HepG2 (cell line): ENCODE measurements around the gene MLYCD. TPM values are rescaled to one million over a fixed set of nuclear protein-coding genes. Genes with fewer than 3 reads are reported as not detected.

Experiments used
- ATAC-seq: fragments of 200-7000 bp; cut with Tn5 transposase; 3 replicates; pipeline ENCODE4 v1.9.1; 2020; ENCODE audit warnings: mild to moderate bottlenecking, moderate library complexity
- BruUV-seq: library from RNA; stranded (reverse); fragments of 400-500 nt; replicated peaks from 2 replicates; lab custom pipeline; 2021; lab: Mats Ljungman, UMichigan
- CTCF ChIA-PET: fragments of 300-600 bp; formaldehyde crosslinking; extraction: SDS; loops from one replicate; lab custom pipeline; 2021; ENCODE audit warnings: low total read pairs, inconsistent platforms, low intra/inter-chr PET ratio; lab: Yijun Ruan, JAX
- POLR2A ChIA-PET: fragments of 350-600 bp; sonication (Branson Sonifier 250); formaldehyde crosslinking; loops from one replicate; lab custom pipeline; 2020; ENCODE audit warnings: antibody characterized with exemption, inconsistent platforms; lab: Yijun Ruan, JAX
- DNase-seq: peaks from one replicate; pipeline ENCODE4 v3.0.0-alpha.2; 2015; ENCODE audit warnings: low spot score
- FAIRE-seq: peaks from 3 replicates; lab custom pipeline; 2011; peaks lifted over from hg19 to GRCh38; lab: Jason Lieb, UNC
- H2AFZ ChIP-seq: one replicate; pipeline ENCODE4 v1.6.1; 2011; ENCODE audit warnings: low read length, inconsistent platforms
- H3K27ac ChIP-seq: fragments of 300-600 bp; 3 replicates; pipeline ENCODE4 v1.8.0; 2011; ENCODE audit warnings: mixed run types, mild to moderate bottlenecking, mixed read lengths, low read length, inconsistent platforms; ENCODE audit not compliant: insufficient read depth; ENCODE audit errors: extremely low read length
- H3K27me3 ChIP-seq, 2 experiments: fragments of 200-600 bp in 1 of 2; 2 replicates in 1 of 2; 3 replicates in 1 of 2; pipeline versions ENCODE4 v1.6.0 to v1.8.0; 2011; ENCODE audit warnings: low read length in 2 of 2, mild to moderate bottlenecking in 2 of 2, moderate library complexity in 2 of 2, inconsistent platforms in 1 of 2; ENCODE audit not compliant: insufficient read depth in 2 of 2, control insufficient read depth in 1 of 2
- H3K36me3 ChIP-seq, 2 experiments: fragments of 200-600 bp in 1 of 2; replicated peaks in 1 of 2; 2 replicates in 1 of 2; 3 replicates in 1 of 2; pipeline versions ENCODE4 v1.5.1 to v1.8.0; 2011; ENCODE audit warnings: low read length in 2 of 2, inconsistent platforms in 1 of 2; ENCODE audit not compliant: insufficient read depth in 2 of 2, control insufficient read depth in 1 of 2
- H3K4me1 ChIP-seq: 2 replicates; pipeline ENCODE4 v1.5.1; 2012; ENCODE audit warnings: low read length, inconsistent platforms; ENCODE audit not compliant: insufficient read depth
- H3K4me2 ChIP-seq: 2 replicates; pipeline ENCODE4 v1.6.0; 2011; ENCODE audit warnings: low read depth, low read length, inconsistent platforms
- H3K4me3 ChIP-seq, 3 experiments: fragments of 200-600 bp in 1 of 3; sonication (generic), shearing (Covaris generic) in 1 of 3; replicated peaks in 1 of 3; 2 replicates each; pipeline ENCODE4 v1.5.1; 2011 to 2016; ENCODE audit warnings: low read length in 3 of 3, inconsistent platforms in 2 of 3, low read depth in 2 of 3, mild to moderate bottlenecking in 2 of 3, control low read depth in 1 of 3, mixed read lengths in 1 of 3; ENCODE audit not compliant: insufficient read depth in 1 of 3
- H3K79me2 ChIP-seq: one replicate; pipeline ENCODE4 v1.6.1; 2011; ENCODE audit warnings: low read length, inconsistent platforms; ENCODE audit not compliant: insufficient read depth
- H3K9ac ChIP-seq: 2 replicates; pipeline ENCODE4 v1.6.0; 2011; ENCODE audit warnings: mild to moderate bottlenecking, low read depth, low read length, inconsistent platforms; ENCODE audit not compliant: insufficient read depth
- H3K9me3 ChIP-seq: 2 replicates; pipeline ENCODE4 v1.5.1; 2012; ENCODE audit warnings: mild to moderate bottlenecking, low read length
- H4K20me1 ChIP-seq: 2 replicates; pipeline ENCODE4 v1.6.0; 2011; ENCODE audit warnings: inconsistent platforms, mild to moderate bottlenecking, low read length, moderate library complexity; ENCODE audit not compliant: insufficient read depth
- AKNA ChIP-seq: sonication (generic); formaldehyde crosslinking; IDR thresholded peaks from 2 replicates; pipeline ENCODE4 v1.4.0; 2020; ENCODE audit warnings: missing genetic modification reagents, borderline replicate concordance
- NCOR1 ChIP-seq: fragments of 200-600 bp; sonication (generic); IDR thresholded peaks from 2 replicates; pipeline ENCODE4 v1.7.0; 2017; ENCODE audit warnings: antibody characterized with exemption, low read length, borderline replicate concordance
- RFX1 ChIP-seq: fragments of 450-650 bp; IDR thresholded peaks from 2 replicates; pipeline ENCODE4 v1.6.1; 2017
- ZBTB8A ChIP-seq: sonication (generic); formaldehyde crosslinking; IDR thresholded peaks from 2 replicates; pipeline ENCODE4 v1.4.0; 2020; ENCODE audit warnings: mild to moderate bottlenecking, low read depth, missing genetic modification reagents, borderline replicate concordance
- ZMYM4 ChIP-seq: sonication (generic); formaldehyde crosslinking; IDR thresholded peaks from 2 replicates; pipeline ENCODE4 v1.8.1; 2023; ENCODE audit warnings: mild to moderate bottlenecking, missing genetic modification reagents
- WGBS: methylation state at CpG from one replicate; pipeline ENCODE4 v1.1.6; 2017; ENCODE audit warnings: low lambda C conversion rate; 5-methylcytosine and 5-hydroxymethylcytosine counted together
- in situ Hi-C: cut with HindIII; loops from 2 replicates; pipeline ENCODE4 v1.10.0; 2017; ENCODE audit warnings: low pct_unique_long_range_greater_than_20kb; ENCODE audit not compliant: extremely low pct_ligation_motif_present
- intact Hi-C: fragments of 100-400 bp; cut with micrococcal nuclease; formaldehyde crosslinking; loops from one replicate; pipeline ENCODE4 v1.10.0; 2022; ENCODE audit not compliant: unreplicated experiment
- polyA plus RNA-seq, 8 experiments: library from polyadenylated mRNA; depleted of rRNA in 3 of 8; stranded (reverse) in 7 of 8; unstranded in 1 of 8; fragments of >200 nt; fragmentation: Illumina TruSeq in 4 of 8; extraction: Trizol in 4 of 8; gene quantifications; 2 replicates each; pipeline versions ENCODE4 v1.2.1 to v1.2.3, GENCODE V29; 2011 to 2016; ENCODE audit warnings: low read depth in 4 of 8, missing spikeins in 1 of 8, mixed read lengths in 1 of 8; ENCODE audit not compliant: insufficient read depth in 1 of 8
- total RNA-seq, 5 experiments: library from RNA; depleted of rRNA; stranded (reverse); fragments of >200 nt; fragmentation: Illumina TruSeq; extraction: Trizol; gene quantifications; 2 replicates each; pipeline ENCODE4 v1.2.3, GENCODE V29; 2016; ENCODE audit warnings: low read depth in 1 of 5

The MLYCD gene
- total and polyA plus RNA-seq, 2 of the 13 experiments (the other 11 are each of a cell fraction or from before 2014, with no cell fraction given): 1.8 to 4.0 TPM

GRCh38 chr16:83907631-83908250 is 8.8 kb downstream of the MLYCD start:
- WGBS: 93% methylated on average over 15 of the region's 15 CpGs
- ChIA-PET POLR2A (no interaction called here), CTCF (no interaction called here)
- no peak for DNase-seq
- H3K27ac ChIP-seq: no peak overlapping the region
- peaks cover 17 to 19% of the 10 kb centered on the region in 2 experiments for H3K36me3 ChIP-seq
- in situ Hi-C loops (no loop called here), intact Hi-C loops (no loop called here)
- H3K79me2 ChIP-seq: no peaks in the 10 kb centered on the region
- H3K4me2 ChIP-seq: no peak overlapping the region
- no peak for FAIRE-seq
- no peak overlapping the region for H2AFZ ChIP-seq
- no peaks in the 10 kb centered on the region for H3K9me3 ChIP-seq
- no peak for ATAC-seq
- H4K20me1 ChIP-seq: no peaks in the 10 kb centered on the region
- BruUV-seq: no TSS peak
- no peaks in the 10 kb centered on the region for H3K4me1 ChIP-seq
- H3K27me3 ChIP-seq: no peaks in the 10 kb centered on the region
- TF ChIP-seq AKNA (CRISPR knock-in tag): no peak
- TF ChIP-seq NCOR1: no peak
- TF ChIP-seq RFX1: no peak
- no peak for TF ChIP-seq ZMYM4 (CRISPR knock-in tag)
- TF ChIP-seq ZBTB8A (CRISPR knock-in tag): no peak
- no peak overlapping the region for H3K9ac ChIP-seq
- no peak overlapping the region for H3K4me3 ChIP-seq
